Mucosa of descending colon (tissue), 3 donors: Measurements from ENCODE around the gene SLC6A16. TPM values are rescaled to one million over a fixed set of nuclear protein-coding genes. Genes with fewer than 3 reads are reported as not detected.

Source experiments
- ATAC-seq: fragments of 200-7000 bp; cut with Tn5 transposase; one replicate; pipeline ENCODE4 v1.9.1; 2020; ENCODE audit warnings: mild to moderate bottlenecking, moderate library complexity
- DNase-seq, 3 donors: peaks; one replicate each; pipeline ENCODE4 v3.0.0-alpha.2; 2020
- H3K36me3 ChIP-seq: fragments of 200-600 bp; one replicate; pipeline ENCODE4 v1.8.0; 2021; ENCODE audit warnings: low read depth, mild to moderate bottlenecking
- H3K4me1 ChIP-seq: fragments of 200-600 bp; one replicate; pipeline ENCODE4 v1.8.0; 2021; ENCODE audit warnings: low read depth, mild to moderate bottlenecking
- H3K4me3 ChIP-seq: fragments of 200-600 bp; one replicate; pipeline ENCODE4 v1.8.0; 2021; ENCODE audit warnings: mild to moderate bottlenecking
- H3K9me3 ChIP-seq: fragments of 200-600 bp; one replicate; pipeline ENCODE4 v1.8.0; 2021; ENCODE audit warnings: mild to moderate bottlenecking
- intact Hi-C, 2 donors: fragments of 100-400 bp; cut with DNase I in 1 of 2; cut with micrococcal nuclease in 1 of 2; formaldehyde crosslinking; loops; one replicate each; pipeline versions ENCODE4 v1.11.0 to v1.11.1; 2022; cut with DNase I, micrococcal nuclease
- total RNA-seq, 3 donors: library from RNA; stranded (reverse); fragmentation: NEBNext Ultra II Directional in 2 of 3; extraction: Animal tissue kit (Norgen Biotek cat#: 25700) in 2 of 3; gene quantifications; one replicate each; pipeline versions ENCODE4 v1.2.1 to v1.2.4, GENCODE V29; 2021 to 2023
- TF ChIP-seq, protein P1 (sequence below): fragments of 200-600 bp; IDR thresholded peaks from one replicate; pipeline ENCODE4 v1.8.0; 2022; ENCODE audit warnings: antibody characterized with exemption, mild to moderate bottlenecking
- donor health status: DM: no; HTN: no; CAD: no; lungs with moderate emphysema.
- donor health status: DM: no; HTN: no; CAD: no.
- donor health status: DM: no; HTN: yes; CAD: no.

The SLC6A16 gene
- total RNA-seq, 3 donors from 2014 or later = 0.36 to 3.7 (median 0.52) TPM

DNA sequence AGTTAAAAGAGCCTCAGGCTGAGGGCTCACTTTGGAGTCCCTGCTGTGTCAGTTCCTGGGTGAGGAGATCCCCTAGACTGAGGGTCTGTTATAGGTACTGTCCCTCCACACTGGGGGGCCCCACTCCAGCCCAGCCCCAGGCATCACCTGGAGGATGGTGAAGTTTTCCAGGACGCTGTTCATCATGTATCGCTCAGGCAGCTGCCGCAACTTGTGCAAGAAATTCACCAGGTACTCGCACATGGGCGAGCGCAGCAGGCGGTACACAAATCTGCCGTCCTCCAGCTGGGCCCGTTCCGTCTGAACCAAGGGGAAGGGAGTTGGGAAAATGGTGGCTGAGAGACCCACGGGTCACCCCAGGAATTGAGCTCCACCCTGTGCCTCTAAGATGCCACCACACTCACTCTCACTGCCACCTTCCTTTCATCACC lies 17.3 kb upstream of the SLC6A16 start:
- TF ChIP-seq, protein P1, sequence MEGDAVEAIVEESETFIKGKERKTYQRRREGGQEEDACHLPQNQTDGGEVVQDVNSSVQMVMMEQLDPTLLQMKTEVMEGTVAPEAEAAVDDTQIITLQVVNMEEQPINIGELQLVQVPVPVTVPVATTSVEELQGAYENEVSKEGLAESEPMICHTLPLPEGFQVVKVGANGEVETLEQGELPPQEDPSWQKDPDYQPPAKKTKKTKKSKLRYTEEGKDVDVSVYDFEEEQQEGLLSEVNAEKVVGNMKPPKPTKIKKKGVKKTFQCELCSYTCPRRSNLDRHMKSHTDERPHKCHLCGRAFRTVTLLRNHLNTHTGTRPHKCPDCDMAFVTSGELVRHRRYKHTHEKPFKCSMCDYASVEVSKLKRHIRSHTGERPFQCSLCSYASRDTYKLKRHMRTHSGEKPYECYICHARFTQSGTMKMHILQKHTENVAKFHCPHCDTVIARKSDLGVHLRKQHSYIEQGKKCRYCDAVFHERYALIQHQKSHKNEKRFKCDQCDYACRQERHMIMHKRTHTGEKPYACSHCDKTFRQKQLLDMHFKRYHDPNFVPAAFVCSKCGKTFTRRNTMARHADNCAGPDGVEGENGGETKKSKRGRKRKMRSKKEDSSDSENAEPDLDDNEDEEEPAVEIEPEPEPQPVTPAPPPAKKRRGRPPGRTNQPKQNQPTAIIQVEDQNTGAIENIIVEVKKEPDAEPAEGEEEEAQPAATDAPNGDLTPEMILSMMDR = no peak
- DNase-seq (no peak), ATAC-seq (no peak)
- no peak overlapping the region for H3K4me3 ChIP-seq
- no peaks in the 10 kb centered on the region for H3K36me3 ChIP-seq
- H3K9me3 ChIP-seq = no peaks in the 10 kb centered on the region
- H3K4me1 ChIP-seq = peaks cover 19% of the 10 kb centered on the region
- intact Hi-C loops = no loop called here

DNA sequence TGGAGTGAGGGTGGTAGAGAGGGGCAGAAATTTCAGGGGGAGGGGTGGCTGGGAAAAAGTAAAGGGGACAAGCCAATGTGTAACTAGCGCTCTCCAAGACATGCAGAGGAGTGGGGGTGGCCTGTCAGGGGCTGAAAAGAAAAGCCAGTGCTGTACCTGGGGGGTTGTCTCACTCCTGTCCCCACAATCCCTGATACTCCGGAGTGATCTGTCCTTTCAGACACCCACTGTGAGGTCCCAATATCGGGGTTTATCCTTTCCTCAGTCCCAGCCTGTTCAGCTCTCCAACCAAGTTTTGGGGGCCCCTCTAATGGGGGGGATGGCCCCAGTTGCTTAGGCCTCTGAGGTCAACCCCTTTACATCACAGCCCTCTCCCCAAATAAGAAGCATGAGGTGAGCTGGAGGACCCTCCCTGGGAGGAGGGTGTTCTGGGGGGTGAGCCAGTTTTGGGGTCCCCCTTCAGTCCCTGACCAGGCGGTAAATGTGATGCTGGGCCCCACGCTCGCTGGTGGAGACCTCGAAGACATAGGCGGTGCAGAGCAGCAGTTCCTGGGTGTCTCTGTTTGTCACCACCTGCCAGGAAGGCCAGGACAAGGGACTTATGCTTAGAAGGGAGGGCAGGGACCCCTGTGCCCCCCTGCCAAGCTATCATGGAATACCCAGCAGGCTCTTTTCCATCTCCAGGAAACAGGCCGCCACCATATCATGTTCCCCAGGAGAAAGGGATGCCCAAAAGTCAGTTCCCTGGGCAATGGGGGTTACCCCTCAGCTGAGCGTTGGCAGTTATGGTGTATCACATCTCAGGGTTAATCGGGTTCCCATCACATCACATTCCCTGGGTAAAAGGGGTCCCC lies 16.1 kb upstream of the SLC6A16 start:
- DNase-seq (no peak), ATAC-seq (no peak)
- TF ChIP-seq, protein P1 = no peak
- H3K4me1 ChIP-seq = peaks cover 19% of the 10 kb centered on the region
- no peaks in the 10 kb centered on the region for H3K9me3 ChIP-seq
- H3K36me3 ChIP-seq = no peaks in the 10 kb centered on the region
- no peak overlapping the region for H3K4me3 ChIP-seq
- intact Hi-C loops = no loop called here

DNA sequence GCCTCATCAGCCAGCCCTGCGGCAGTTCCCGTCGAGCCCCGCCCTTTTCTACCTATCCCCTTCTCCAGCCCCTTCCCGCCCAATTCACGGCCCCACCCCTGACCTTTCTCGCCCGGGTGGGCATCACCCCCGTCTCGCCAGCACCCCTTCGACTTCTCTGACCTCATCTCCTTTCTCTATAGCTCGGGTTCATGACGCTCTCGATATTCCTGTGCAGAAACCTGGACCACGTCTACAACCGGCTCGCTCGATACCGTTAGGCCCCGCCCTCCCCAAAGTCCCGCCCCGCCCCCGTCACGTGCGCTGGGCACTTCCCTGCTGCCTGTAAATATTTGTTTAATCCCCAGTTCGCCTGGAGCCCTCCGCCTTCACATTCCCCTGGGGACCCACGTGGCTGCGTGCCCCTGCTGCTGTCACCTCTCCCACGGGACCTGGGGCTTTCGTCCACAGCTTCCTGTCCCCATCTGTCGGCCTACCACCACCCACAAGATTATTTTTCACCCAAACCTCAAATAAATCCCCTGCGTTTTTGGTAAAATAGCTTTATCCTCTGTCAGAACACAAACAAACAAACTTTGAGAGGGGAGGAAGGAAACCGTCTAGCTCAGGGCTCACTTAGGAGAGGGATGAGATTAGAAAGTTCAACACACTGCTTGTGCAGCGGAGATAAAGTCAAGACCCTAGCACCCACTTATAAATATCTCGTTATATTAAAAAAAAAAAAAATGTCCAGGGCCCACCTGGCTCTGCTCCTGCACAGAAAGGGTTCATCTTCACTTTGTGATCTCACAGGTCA lies 15.3 kb upstream of the SLC6A16 start:
- Histone ChIP-seq H3K4me3 (no peak overlapping the region), H3K9me3 (no peaks in the 10 kb centered on the region), H3K4me1 (peaks cover 19% of the 10 kb centered on the region), H3K36me3 (no peaks in the 10 kb centered on the region)
- intact Hi-C loops = no loop called here
- ATAC-seq (peak; percentile 50), DNase-seq (peak; percentile 76 to 87 (median 81))
- TF ChIP-seq, protein P1 = no peak

DNA sequence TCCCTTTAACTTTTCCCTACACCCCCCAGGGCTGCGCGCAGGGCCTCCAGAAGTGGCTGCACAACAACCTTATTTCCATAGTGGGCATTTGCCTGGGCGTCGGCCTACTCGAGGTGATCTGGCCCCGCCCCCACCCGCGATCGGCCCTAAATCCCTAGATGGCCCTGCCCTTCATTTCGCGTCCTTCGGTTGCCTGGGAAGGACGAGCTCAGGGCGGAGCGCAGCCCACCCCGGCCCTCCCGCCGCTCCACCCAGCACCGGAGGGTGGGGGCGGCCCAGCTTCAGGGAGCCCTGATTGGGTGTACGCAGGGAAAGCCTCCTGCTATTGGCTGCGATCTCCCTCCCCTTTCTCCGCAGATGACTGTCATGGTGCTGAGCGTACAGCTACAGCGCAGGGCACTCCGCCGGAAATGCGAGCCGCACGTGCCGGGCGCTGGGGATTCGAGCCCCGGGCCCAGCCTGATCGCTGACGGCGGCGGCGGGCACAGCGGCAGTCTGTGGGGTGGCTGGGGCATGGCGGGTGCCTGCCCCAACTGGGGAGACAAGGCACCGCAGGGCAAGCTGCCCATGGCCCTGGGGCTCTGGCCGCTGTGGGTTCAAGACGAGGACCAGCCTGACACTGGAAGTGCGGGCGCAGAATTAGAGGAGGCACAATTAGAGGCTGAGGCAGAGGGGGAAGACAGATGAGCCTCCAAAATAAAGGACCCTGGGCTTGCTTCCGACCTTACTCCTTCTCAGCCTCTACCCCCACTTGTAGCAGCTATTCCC lies 14.5 kb upstream of the SLC6A16 start:
- ATAC-seq (peak; percentile 84), DNase-seq (peak; percentile 78 to 88 (median 87))
- peaks cover 19% of the 10 kb centered on the region for H3K4me1 ChIP-seq
- no peaks in the 10 kb centered on the region for H3K9me3 ChIP-seq
- intact Hi-C loops = no loop called here
- no peak overlapping the region for H3K4me3 ChIP-seq
- TF ChIP-seq, protein P1 = no peak
- H3K36me3 ChIP-seq = no peaks in the 10 kb centered on the region

DNA sequence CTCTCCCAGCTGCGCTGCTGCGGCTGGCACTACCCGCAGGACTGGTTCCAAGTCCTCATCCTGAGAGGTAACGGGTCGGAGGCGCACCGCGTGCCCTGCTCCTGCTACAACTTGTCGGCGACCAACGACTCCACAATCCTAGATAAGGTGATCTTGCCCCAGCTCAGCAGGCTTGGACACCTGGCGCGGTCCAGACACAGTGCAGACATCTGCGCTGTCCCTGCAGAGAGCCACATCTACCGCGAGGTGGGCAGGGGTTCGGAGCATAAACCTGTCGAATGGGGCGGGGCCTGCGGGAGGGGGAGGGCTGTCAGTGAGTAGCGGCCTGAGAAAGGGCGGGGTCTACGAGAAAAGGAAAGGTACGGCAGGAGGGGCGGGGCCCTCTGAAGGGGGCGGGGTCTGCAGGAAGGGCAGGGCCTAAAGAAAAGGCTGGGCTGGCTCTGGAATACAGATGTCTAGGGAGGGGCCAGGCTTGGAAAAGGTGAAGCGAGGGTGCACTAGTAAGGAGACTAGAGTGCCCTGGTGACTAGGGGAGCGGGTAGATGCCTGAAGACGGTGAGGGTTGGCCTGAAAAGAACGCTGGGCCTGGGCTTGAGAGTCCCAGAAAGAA lies 13.8 kb upstream of the SLC6A16 start:
- intact Hi-C loops = no loop called here
- Histone ChIP-seq H3K36me3 (no peaks in the 10 kb centered on the region), H3K9me3 (no peaks in the 10 kb centered on the region), H3K4me3 (no peak overlapping the region), H3K4me1 (peaks cover 19% of the 10 kb centered on the region)
- ATAC-seq = peak; percentile 85
- TF ChIP-seq, protein P1 = no peak
- peak; percentile 92 to 96 (median 93) for DNase-seq
